GM03348 (cell line): ENCODE measurements around the gene NANOG.
"Not testable (repeated sequence)": the region's sequence is repeated elsewhere in the genome, so short reads cannot be mapped to it uniquely, and the experiment has no call there.

Experiments
- DNase-seq: peaks from one replicate; pipeline ENCODE4 v3.0.0; 2012; ENCODE audit warnings: low spot score

The NANOG gene

DNA sequence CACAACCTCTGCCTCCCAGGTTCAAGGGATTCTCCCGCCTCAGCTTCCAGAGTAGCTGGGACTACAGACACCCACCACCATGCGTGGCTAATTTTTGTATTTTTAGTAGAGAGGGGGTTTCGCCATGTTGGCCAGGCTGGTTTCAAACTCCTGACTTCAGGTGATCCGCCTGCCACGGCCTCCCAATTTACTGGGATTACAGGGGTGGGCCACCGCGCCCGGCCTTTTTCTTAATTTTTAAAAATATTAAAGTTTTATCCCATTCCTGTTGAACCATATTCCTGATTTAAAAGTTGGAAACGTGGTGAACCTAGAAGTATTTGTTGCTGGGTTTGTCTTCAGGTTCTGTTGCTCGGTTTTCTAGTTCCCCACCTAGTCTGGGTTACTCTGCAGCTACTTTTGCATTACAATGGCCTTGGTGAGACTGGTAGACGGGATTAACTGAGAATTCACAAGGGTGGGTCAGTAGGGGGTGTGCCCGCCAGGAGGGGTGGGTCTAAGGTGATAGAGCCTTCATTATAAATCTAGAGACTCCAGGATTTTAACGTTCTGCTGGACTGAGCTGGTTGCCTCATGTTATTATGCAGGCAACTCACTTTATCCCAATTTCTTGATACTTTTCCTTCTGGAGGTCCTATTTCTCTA is at the start of gene NANOG:
Gene NANOG (plus strand): TSS at position 519 of the 645 bp plus-strand sequence. CDS start 213 bp downstream, outside the sequence.
- not testable (repeated sequence) for DNase-seq

DNA sequence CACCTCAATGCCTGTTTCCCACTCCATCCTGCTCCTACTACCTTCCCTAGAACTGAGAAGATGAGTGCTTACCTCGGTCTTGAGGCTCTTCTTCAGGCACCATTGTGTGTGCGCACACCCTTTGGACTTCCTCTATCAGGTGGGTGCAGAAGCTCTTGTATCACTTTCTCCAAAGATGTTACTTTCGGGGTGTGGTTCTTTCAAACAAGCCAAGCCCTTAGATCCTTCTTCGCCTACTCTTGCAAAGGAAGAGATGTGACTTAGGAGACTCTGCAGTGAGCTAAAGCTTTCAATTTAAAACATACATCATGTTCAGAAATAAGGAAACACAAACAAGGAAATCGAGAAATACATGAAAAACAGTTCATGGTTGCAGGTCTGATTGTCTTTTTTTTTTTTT is 42.0 kb upstream of the NANOG start, which contains the start of gene CLEC4C:
Gene CLEC4C (minus strand): TSS at position 130 of the 400 bp plus-strand sequence. CDS start 27 bp downstream, at position 103.
- no peak for DNase-seq

DNA sequence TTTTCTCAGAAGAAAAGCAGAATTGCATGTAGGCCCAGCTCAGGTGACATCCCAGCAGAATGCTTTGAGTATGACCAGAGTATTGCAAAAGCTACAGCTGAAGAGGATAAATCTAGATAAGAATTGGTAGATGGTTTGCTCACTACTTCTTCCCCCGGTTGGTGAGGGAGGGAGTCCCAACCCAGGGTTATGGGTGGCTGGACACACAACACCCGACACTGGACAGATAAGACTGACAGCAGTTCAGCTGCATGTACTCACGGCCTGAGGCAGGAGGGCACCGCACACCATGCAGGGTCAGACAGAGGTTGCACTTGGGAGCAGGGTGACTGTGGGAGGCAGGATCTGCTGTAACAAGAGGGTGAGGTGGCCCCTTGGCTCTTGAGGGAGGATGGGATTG is 40.4 kb upstream of the NANOG start:
- no peak for DNase-seq

DNA sequence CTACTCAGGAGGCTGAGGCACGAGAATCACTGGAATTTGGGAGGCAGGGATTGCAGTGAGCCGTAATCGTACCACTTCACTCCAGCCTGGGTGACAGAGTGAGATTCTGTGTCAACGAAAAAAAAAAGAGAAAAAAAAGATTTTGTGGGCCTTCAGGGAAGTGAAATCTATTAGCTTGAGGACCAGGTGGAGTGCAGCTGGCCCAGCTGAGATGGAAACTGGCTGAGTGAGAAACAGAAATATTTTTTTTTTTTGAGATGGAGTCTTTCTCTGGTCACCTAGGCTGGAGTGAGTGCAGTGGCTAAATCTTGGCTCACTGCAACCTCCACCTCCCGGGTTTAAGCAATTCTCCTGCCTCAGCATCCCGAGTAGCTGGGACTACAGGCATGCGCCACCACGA is 39.8 kb upstream of the NANOG start:
- DNase-seq: no peak

DNA sequence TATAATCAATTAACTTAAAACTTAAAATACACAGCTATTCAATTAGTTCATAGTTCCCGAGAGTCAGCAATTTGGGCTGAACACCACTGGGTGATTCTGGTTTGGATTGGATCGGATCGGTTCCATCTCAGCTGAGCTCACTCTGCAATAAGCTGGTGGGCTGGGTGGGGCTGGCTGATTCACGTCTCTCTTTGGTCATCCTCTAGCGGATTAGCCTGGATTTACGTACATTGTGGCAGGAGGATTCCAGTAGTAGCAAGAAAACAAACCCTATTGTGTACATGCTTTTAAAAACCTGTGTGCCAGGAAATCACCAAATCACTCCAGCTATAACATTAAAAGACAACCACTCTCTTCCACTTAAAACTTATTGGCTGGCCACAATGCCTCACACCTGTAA is 38.9 kb upstream of the NANOG start:
- DNase-seq: no peak

DNA sequence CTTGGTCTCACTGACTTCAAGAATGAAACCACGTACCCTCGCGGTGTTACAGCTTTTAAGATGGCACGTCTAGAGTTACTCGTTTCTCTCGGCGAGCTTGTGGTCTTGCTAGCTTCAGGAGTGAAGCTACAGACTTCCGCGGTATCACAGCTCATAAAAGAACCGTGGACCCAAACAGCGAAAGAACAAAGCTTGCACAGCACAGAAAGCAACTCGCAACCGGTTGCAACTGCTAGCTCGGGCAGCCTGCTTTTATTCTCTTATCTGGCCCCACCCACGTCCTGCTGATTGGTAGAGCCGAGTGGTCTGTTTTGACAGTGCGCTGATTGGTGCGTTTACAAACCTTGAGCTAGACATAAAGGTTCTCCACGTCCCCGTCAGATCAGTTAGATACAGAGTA is 37.8 kb upstream of the NANOG start:
- DNase-seq: no peak

DNA sequence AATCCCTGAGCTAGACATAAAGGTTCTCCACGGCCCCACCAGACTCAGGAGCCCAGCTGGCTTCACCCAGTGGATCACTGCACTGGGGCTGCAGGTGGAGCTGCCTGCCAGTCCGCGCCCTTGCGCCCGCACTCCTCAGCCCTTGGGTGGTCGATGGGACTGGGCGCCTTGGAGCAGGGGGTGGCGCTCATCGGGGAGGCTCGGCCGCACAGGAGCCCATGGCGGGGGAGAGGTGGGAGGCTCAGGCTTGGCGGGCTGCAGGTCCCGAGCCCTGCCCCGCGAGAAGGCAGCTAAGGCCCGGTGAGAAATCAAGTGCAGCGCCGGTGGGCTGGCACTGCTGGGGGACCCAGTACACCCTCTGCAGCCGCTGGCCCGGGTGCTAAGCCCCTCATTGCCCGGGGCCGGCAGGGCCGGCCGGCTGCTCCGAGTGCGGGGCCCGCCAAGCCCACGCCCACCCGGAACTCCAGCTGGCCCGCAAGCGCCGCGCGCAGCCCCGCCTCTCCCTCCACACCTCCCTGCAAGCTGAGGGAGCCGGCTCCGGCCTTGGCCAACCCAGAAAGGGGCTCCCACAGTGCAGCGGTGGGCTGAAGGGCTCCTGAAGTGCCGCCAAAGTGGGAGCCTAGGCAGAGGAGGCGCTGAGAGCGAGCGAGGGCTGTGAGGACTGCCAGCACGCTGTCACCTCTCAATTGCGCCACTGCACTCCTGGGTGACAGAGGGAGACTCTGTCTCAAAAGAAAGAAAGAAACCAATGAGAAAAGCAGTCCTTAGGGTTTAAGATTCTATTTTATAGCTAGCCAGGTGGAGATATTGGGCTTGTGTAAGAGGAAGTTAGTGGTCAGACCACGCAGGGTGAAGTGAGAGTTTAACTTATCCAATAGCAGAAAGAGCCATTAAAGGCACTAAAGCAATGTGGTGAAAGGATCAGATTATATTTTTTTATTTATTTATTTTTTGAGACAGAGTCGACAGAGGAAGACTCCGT is 37.0 kb upstream of the NANOG start:
- not testable (repeated sequence) for DNase-seq

DNA sequence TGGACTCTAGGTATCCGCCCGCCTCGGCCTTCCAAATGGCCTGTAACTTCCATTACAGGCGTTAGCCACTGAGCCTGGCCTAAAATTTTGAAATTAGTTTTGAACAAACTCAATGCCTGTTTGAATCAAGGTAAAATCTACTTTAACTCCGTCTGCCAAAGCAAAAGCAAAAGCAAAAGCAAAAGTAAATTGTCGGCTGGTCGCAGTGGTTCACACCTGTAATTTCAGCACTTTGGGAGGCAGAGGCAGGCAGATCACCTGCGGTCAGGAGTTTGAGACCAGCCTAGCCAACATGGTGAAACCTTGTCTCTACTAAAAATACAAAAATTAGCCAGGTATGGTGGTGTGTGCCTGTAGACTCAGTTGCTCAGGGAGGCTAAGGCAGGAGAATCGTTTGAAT is 33.5 kb upstream of the NANOG start:
- not testable (repeated sequence) for DNase-seq

DNA sequence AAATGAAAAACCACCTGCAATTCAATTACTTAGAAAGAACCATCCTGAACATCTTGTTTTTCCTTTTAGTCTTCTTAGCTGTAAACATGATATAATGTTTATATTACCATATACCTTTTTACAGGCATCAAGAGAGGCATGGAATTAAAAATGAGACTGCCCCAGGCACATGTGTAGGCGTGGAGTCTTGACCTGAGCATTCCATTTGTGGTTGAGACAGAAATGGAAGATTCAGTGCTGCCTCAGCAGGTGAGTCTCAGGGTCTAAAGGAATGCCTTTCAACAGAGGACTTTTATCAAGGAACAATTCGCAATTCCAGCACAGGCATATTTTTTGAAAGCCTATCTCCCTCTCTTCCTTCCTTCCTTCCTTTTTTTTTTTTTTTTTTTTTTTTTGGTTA is 32.2 kb upstream of the NANOG start:
- DNase-seq: no peak

DNA sequence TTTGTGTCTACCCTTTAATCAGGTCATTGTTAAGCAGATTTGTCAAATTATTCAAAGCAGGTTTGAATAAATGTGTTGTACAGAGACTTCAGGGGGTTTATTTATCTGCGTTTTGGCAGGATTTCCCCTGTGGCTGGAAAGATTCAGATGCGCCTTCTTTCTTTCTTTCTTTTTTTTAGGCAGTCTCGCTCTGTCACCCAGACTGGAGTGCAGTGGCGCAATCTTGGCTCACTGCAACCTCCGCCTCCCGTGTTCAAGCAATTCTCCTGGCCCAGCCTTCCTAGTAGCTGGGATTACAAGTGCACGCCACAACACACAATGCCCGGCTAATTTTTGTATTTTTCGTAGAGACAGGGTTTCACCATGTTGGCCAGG is 30.4 kb upstream of the NANOG start:
- DNase-seq: no peak

DNA sequence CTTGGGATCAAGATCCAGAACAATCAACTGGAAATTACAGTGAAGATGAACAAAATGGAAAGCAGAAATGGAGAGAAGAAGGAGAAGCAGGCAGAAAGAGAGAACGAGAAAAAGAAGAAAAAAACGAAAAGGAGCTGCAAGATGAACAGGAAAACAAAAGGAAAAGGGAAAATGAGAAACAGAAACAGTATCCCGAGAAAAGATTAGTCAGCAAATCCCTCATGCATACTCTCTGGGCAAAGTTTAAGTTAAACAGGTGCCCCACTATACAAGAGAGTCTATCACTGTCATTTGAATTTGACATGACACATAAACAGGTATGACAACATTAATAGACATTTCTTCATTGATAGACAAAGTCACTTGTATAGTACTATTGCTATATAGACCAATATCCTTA is 19.2 kb upstream of the NANOG start:
- DNase-seq: no peak

DNA sequence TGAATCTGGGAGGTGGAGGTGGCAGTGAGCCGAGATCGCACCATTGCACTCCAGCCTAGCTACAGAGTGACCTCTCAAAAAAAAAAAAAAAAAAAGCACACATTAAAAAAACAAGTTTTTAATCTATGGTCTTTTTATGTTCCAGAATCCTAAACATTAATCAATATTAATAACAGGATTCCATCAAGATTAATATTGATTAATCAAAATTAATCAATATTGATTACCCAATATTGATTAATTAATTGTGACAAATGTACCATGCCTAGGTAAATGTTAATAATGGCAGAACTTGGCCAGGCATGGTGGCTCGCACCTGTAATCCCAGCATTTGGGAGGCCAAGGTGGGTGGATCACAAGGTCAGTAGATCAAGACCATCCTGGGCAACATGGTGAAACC is 7.9 kb upstream of the NANOG start:
- DNase-seq: no peak

DNA sequence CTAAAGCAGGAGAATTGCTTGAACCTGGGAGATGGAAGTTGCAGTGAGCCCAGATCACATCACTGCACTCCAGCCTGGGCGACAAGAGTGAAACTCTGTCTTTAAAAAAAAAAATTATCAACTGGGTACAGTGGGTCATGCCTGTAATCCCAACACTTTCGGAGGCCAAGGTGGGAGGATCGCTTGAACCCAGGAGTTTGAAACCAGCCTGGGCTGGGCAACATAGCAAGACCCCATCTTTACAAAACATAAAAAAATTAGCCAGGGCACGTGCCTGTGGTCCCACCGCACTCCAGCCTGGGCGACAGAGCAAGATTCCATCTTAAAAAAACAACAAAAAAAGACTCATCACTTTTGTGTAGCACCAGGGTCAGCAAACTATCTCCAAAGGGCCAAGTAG is 7.1 kb upstream of the NANOG start:
- no peak for DNase-seq

DNA sequence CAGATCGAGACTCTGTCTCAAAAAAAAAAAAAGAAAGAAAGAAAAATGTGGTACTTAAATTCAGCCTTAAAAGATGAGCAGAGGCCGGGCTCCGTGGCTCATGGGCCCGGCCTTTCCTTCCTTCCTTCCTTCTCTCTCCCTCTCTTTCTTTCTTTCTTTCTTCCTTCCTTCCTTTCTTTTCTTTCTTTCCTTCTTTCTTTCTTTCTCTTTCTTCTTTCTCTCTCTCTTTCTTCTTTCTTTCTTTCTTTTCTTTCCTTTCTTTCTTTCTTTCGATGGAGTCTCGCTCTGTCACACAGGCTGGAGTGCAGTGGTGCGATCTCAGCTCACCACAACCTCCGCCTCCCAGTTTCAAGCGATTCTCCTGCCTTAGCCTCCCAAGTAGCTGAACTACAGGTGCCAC is 5.8 kb upstream of the NANOG start:
- DNase-seq: not testable (repeated sequence)

DNA sequence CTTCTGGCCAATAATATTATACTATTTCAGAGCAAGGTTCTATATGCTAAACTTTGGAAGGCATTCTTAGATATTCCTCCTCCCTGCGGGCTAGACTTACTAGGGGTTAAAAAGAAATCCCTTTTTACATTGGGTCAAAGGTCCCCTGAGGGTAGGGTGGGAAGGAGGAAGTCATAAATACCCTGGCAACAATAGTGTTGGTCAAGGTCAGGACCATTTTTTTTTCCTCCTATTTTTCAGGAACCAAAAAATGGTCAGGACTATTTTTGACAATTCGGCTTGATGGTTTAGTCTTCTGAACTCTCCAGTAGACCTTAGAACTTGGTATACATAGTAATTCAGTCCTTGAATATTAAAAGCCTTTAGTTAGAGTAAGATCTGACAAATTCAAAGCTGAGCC is 4.5 kb upstream of the NANOG start:
- DNase-seq: no peak

DNA sequence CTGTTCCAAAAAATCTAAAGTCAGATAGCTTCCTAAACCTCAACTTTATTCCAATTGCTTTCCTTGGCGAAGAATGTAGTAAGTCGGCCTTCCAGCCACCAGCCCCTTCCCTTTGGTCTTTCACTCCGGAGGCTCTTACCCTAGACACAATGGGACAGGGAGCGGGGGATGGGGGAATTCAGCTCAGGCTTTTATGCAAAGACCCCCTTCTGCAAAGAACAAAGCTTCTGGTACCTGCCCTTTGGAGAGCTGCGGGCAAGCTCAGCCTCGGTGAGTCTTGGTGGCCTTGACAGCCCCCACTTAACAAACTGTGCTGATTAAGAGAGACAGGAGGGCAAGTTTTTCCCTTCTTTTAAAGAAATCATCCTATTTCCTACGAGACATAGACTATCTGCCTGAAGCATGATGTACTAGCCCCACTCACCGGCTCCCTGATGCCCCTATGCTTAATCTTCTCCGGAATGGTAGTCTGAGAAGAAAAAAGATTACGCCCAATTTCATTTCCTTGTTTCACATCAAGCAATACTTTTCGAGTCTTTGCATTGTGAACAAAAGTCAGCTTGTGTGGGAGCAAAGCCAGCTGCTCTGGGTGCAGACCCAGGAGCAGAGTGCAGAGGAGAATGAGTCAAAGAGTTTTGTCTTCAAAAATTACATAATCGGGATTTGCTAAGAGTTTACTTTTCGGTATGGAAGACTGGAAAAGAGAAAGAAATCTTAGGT is 1.5 kb upstream of the NANOG start:
- peak; percentile 25 for DNase-seq

DNA sequence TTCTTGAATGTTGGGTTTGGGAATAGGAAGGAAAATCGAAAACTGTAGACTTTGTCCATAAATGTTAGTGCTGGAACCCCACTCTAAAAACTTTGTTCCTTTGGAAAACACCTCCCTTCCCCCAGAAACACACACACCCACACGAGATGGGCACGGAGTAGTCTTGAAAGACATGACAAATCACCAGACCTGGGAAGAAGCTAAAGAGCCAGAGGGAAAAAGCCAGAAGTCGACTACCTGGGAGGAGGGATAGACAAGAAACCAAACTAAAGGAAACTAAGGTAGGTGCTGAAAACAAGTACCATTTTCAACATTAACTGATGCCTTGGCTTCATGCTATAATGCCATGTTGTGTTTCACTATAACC is 925 bp upstream of the NANOG start:
- no peak for DNase-seq

DNA sequence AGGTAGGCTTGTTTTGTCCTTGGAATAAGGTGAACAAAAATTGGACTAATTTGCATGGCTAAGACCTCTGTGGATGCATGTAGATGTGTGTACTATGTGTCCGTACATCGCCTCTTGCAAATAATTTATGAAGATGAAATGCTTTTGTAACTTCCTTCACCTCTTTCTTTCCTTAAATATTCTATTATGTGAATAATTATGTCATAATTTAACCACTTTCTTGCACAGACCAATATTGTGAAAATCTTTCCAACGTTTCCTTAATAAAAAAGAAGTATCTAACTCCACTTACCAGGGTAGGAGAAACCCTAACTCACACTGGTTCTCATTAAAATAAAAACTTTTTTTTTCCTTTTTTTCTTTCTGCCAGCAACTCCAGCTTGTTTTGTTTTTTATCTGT is 4.0 kb downstream of the NANOG start:
- DNase-seq: no peak

DNA sequence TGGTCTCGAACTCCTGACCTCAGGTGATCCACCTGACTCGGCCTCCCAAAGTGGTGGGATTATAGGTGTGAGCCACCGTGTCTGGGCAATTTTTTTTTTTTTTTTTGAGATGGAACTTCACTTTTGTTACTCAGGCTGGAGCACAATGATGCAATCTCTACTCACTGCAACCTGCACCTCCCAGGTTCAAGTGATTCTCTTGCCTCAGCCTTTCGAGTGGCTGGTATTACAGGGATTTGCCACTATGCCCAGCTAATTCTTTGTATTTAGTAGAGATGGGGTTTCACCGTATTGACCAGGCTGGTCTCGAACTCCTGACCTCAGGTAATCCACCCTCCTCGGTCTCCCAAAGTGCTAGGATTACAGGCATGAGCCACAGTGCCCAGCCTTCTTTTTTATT is 8.1 kb downstream of the NANOG start:
- not testable (repeated sequence) for DNase-seq

DNA sequence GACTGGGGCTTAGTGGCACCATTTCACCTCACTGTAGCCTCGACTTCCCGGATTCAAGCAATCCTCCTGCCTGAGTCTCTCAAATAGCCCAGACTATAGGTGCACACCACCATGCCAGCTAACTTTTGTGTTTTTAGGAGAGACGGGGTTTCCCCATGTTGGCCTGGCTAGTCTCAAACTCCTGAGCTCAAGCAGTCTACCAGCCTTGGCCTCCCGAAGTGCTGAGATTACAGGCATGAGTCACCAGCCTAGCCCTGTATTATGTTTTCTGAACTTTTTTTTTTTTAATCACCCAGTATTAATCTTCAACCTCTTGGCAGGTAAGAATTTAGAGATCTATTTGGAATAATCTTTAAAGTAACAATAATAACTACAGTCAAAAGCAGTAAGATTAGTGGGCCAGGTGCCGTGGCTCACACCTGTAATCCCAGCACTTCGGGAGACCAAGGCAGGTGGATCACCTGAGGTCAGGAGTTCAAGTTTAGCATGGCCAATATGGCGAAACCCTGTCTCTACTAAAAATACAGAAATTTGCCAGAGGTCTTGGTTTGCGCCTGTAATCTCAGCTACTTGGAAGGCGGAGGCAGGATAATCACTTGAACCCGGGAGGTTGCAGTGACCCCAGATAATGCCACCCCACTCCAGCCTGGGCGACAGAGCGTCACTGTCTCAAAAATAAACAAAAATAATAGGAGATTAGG is 8.6 kb downstream of the NANOG start:
- no peak for DNase-seq

DNA sequence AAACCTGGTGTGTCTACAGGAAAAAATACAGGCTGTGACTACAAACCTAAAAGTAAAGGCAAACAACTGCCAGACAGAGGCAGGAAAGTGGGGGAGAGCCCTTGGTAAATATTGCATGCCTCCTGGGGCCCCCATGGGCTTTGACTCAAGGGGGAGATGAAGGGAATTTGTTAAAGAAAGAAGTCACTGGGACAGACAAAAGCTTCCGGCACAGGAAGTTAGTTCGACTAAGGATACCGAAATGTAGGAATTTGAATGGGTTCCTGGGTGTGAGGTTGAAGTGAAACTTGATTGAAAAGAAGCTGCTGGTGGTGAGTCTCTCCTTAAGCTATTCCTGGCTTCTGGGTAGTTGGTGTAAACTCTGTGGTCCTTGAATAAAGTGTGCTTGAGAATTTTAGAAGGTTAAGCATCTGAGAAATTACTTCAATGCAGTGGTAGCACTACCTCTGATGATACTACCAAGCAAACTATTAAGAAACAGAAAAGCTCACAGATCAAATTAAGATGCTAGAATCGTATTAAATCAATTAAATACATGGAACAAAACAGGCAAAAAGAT is 9.6 kb downstream of the NANOG start:
- DNase-seq: not testable (repeated sequence)

DNA sequence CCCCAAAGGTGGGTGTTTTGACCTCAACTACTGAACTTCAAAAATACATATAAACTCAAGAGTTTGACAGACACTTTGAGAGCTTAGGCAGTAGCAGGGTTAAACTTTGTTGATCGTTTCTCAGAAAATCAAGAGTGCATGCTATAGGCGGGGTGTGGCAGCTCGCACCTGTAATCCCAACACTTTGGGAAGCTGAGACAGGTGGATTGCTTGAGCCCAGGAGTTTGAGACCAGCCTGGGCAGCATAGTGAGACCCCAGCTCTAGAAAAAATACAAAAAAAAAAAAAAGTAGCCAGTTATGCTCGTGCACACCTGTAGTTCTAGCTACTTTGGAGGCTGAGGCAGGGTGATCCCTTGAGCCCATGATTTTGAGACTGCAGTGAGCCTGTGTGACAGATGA is 12.3 kb downstream of the NANOG start:
- DNase-seq: no peak
